Globus pallidus (tissue), 1 donor: ENCODE data around the gene ARHGDIG.
A peak's percentile ranks its signal among the peaks of the same experiment; 100 is the strongest.

Source experiments
- DNase-seq: peaks from one replicate; pipeline ENCODE4 v3.0.0-alpha.2; 2015; ENCODE audit warnings: low spot score

The ARHGDIG gene

DNA sequence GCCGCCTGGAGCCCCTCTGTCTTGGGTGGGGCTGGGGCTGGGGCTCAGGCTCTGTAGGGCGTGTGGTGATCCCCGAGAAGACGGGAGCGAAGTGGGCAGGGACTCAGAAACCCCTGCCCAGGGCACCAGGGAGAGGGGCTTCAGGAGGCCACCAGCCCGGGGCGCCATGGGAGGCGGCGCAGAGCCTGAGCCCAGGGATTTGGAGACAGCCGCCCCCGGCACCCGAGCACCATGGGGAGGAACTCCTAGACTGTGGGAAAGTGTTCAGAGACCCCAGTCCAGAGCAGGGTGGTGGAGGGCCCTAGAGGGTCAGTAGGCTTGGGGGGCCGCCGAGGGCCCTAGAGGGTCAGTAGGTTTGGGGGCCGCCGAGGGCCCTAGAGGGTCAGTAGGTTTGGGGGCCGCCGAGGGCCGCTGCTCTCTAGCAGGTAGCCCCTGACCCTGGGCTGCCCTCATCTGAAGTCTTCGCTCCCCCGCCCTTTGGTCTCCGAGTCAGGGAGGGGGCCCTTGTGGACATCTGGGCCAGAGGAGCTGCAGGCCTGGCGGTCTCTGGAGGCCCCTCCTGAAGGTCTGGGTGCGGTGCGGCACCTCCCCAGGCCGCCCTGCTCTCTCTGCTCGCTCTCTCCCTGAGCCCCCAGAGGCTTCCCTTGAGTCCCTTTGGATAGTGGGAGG, 734 bp downstream of the ARHGDIG start:
- no peak for DNase-seq

DNA sequence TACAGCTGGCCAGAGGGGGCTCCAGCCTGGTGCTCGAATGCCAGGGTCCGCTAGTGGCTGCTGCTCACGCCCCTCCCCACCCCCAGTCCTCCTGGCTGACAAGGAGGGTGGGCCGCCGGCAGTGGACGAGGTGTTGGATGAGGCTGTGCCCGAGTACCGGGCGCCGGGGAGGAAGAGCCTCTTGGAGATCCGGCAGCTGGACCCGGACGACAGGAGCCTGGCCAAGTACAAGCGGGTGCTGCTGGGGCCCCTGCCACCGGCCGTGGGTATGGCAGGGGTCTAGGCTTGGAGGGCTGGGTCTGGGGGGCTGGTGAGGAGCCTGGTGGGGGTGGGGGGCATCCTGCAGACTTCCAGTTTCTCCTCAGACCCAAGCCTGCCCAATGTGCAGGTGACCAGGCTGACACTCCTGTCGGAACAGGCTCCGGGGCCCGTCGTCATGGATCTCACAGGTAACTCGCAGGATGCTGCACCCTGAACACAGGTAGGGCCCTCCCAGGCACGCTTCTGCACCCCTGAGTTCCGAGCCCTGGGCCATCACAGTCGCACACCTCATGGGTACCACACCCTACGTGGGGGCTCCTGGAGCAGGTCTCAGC, 1.4 kb downstream of the ARHGDIG start:
- DNase-seq = no peak

DNA sequence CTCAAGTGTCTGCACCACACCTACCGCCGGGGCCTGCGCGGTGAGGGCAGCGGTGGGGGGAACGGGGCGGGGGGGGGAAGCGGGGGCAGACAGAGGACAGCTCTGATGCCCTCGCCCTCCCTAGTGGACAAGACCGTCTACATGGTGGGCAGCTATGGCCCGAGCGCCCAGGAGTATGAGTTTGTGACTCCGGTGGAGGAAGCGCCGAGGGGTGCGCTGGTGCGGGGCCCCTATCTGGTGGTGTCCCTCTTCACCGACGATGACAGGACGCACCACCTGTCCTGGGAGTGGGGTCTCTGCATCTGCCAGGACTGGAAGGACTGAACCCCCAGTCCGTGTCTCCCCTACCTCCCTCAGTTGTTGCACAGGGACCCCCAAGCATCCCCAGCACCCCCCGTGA, 2.1 kb downstream of the ARHGDIG start:
- DNase-seq = no peak

DNA sequence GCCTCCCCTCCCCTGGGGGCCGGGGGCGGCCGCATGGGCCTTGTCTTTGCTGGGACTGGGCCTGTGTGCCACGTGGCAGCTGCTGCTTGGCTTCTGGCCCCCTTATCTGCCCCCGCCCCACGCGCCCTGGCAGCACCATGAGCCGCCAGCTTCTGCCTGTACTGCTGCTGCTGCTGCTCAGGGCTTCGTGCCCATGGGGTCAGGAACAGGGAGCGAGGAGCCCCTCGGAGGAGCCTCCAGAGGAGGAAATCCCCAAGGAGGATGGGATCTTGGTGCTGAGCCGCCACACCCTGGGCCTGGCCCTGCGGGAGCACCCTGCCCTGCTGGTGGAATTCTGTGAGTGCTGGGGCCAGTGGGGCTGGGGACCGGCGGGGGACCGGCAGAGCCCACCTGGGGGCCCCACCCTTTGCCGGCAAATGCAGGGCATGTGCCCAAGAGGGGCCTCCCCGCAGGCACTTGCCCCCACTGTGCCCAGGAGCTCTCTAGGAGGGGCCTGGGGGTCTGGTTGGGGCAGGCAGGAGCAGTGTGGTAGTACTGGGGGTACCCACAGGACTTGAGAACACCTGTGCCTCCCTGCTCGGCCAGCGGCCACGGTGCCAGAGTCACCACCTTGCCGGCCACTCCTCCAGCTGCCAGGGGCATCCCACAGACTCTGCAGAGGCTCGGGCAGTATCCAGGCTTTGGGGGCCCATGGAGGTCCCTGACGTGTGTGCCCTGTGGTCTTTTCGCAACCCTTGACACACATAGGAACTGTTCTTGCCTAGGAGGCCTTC, 2.8 kb downstream of the ARHGDIG start, which contains the start of gene PDIA2:
Gene PDIA2, plus strand, starts transcription at position 132 of the 773 bp plus-strand sequence. Its CDS starts 6 bp downstream, at position 138.
- peak; percentile 26 for DNase-seq

GRCh38 chr16:284204-285120, 4.1 kb downstream of the ARHGDIG start:
- no peak for DNase-seq

- no peak for DNase-seq
Observed at GRCh38 chr16:285146-286055, 5.0 kb downstream of the ARHGDIG start.

- no peak for DNase-seq
Observed at GRCh38 chr16:286491-287297, 6.3 kb downstream of the ARHGDIG start.

DNA sequence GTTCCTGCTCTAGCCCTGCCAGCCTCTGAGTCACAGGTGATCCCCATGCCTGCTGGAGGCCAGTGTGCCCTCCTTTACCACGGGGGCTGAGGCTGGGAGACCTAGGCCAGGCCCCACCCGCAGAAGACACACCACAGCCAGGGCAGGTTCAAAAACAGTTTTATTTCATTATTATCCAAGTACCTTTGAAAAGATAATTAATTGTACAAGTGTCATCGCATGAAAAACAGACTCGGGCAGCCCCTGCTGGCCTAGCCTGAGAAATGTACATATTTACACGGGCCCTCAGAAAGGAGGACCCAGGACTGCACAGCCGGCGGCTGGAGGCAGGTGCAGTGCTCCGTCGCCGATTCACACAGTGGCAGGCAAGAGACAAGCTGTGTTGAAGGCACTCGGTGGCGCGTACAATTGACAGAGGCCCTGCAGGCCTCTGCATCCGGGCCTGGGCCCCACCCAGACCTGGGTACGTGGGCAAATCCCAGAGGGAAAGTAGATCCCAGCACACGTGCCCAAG, 7.0 kb downstream of the ARHGDIG start:
- DNase-seq = no peak

DNA sequence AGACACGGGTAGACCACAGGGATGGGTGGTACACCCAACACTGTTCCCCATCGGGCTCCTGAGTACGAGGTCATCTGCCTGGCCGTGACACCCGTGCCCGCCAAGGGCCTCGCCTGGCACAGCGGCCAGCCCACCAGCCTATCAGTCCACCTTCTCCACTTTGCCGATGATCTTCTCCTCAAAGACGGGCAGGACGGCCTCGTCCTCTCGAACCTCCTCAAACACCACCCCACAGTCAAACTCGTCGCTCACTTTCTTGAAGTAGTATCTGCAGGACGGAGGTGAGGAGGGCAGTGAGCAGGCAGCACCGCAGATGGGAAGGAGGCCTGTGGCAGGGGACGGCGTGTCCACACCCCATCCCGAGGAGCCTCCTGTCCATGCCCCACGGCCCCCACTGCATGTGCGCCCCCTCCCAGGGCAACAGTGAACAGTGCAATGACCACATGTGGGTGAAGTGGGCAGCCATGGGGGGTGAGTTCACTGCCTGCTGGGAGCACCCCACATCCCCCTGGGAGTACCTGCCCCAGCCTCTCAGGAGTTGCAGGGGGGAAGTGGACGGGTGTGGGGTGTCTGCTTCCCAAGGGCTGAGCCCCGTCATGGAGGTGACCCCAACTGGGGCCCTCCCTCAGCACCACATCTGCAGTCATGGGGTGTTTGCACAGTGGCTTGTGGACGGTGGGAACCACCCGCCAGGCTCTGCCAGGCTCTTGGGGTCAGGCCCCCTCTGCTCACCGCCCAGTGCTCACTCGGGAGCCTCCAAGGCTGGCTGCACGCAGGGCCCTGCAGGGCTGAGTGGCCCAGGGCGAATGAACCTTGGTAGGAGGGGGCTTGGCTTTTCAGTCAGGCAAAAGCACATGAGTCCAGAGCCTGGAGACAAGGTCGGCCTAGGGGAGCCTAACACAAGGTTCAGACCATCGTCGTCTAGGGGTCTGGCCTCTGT, 7.9 kb downstream of the ARHGDIG start:
- no peak for DNase-seq

DNA sequence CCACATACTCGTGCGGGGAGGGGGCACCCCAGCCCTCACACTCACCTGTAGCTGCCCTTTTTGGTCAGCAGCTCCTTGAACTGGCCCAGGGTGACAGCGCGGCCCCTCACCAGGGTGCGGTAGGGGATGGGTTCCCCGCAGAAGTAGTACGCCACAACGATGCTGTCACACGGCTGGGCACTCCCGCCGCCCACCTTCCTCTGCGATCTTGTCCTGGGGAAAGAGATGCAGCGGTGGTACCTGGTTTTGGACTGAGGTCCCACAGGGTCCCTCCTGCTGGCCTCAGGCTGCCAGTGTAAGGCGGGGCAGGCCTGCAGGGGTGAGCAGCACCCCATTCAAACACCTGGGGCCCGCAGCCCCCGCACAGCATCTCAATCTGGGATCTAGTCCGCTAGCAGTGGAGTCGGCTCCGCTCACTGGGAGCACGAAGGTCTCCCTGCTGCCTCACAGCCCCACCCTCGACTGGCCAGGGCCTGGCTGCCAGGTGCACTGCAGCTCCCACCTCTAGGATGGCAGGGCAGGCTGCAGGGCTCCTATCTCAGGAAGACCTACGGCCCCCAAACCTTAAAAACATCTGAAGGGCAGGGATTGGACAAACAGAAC, 9.1 kb downstream of the ARHGDIG start:
- no peak for DNase-seq

DNA sequence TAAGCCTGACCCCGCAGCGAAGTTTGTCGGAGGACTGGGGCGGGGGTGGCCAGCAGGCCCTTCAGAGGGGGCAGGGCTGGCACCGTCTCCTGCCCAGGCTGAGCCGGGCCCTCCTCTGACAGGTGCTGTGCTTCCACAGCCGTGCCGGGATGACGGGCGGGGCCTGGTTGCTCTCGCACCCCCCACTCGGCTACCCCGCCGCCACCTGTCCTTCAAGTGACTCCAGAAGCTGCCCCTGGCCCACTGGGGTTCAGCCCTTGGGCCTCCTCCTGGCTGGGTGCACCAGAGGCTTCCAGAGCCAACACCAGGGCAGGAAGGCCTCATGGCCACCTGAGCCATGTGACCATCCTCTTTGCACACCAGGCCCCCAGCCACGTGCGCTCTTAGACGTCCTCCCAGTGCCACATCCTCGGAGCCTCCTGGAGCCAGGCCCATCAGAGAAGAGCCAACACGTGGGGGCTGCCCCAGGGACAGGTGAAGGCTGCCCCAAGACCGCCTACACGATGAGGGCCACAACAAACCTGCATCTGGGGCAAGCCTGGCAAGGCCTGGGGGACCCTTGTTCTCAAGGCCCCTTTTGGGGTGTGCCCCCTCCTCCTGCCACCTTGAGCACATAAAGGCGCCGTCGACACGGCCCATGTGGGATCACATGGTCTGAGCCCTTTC, 9.8 kb downstream of the ARHGDIG start:
- no peak for DNase-seq

DNA sequence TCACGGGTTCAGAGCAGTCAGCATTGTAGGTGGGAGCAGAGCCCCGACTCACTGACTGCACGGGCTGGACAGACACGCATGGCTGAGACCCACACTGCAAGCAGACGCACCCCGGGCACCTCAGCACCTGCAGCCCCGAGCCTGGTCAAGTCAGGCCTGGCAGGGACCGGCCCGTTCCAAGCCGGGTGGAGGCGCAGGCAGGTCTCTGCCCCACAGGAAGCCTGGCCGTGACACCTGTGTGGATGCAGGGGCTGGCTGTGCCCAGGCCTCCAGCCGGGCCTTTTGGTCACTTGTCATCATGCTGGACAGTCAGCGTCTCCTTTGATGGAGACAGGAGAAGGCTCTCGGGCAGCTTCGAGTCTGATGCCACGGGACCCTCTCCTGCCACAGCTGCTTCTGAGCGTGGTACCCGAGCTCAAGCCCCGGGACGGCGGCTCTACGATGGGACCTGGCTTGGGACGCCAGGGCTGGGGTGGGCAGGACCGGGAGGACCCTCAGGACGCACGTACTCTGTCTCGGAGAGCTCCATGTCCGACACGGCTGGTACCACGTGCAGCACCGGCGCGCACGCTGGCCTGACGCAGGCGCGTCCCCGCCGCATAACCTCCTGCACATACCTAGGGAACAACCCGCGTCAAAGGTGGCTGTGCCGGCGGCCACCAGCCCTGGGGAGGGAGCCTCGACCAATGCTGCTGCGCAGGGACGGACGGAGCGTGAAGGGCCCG, 10.5 kb downstream of the ARHGDIG start:
- no peak for DNase-seq

DNA sequence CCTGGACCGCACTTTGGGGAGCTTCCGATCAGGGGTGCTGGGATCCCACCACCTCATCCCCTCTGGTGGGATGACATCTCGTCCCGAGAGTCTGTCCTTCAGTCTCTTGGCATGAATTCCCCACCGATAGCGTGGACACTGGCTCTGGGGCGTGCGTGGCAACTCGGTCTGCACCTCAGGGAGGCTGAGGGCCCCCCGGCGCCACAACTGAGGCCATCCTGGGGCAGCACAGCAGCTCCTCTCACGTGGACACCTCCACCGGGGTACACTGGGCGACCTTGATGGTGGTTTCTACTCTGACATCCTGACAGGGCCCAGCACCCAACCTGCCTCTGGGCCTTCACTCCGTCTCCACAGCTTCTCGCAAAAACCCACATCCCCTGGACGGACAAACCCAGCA, 11.1 kb downstream of the ARHGDIG start:
- no peak for DNase-seq

DNA sequence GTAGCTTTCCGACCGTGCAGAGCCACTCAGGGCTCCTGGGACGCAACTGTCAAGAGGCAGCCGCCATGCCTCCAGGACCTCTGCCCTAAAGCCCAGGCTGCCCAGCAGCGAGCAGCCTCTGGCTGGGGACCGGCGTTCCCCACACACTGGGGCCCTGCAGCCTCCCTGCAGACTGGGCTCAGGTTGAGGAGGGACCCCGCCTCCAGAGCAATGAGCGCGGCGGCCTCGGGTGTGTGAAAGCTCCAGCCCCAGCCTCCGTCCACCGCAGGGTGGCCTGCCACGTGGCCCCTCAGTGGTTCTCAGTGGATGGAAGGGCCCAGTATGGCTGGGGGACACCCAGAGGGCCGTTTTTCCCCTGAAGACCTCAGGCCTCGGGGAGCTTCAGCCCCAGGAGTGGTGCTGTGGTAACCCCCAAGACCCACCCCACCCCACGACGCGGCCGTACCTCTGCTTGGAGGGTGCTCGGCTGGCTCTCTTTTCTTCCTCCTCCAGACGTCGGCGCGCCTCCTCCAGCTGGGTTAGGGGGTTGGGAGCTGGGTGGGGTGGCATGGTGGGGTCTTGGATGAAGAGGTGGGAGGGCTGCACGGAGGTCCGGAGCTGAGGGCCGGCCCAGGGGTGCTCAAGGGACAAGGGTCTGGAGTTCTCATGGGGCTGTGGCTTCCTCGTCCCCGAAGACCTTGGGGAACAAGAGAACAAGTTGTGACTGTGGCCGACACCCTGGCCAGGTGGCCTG, 12.8 kb downstream of the ARHGDIG start:
- DNase-seq = no peak

DNA sequence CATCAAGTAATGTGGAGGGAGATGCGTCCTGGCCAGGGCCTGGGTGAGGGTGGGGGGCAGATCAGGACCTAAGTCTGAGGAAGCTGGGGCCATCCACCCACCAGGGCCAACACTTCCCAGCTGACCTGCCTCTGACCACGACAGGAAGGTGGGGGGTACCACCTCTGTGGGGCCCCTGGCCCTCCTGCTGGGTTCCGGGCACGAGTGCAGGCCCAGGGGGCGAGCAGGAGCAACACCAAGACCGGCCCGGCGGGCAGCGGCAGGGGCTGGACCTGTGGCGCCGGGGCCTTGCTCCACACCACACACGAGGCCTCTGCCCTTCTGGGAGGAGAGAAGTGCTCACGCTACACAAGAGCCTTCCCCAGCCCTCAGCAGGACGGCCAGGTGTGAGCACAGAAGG, 15.9 kb downstream of the ARHGDIG start:
- DNase-seq = no peak

DNA sequence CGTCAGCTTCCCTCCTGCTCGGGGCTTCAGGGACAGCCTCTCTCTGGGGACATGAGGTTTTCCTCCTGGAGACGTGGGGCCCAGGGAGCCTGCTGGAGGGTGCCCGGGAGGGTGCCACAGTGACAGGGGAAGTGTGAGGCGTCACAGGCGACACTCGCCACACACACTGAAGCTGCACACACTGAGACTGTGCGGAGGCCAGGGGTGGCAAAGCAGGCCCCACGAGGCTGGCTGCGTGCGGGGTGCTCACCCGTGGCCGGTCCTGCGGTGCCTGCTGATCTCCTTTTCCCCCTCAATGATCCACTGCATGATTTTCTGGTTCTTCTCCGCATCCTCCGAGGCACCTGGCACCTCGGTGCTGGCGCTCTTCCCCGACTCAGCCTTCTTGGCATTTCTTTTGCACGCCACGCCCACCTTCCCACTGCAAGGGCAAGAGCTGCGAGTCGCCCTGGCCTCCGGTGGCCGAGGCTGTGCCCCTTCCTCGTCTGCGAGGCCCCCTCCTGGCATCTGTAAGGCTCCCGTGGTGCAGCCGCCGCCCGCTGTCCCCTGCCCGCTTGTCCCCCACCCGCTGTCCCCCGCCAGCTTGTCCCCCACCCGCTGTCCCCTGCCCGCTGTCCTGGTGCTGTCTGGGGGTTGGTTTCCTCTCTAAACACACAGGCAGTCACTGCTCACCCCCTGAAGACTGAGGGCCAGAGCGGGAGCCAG, 16.6 kb downstream of the ARHGDIG start:
- no peak for DNase-seq
